Amygdala (tissue), 56 donors: Measurements from ENCODE around the gene OGFR.

Source experiments
- DNase-seq, 56 donors: peaks; one replicate each; lab custom pipeline; 2025; lab: John Stamatoyannopoulos, UW

Gene OGFR

GRCh38 chr20:62797671-62798532 is 6.7 kb upstream of the OGFR start:
- no peak for DNase-seq

- no peak for DNase-seq
Measured at GRCh38 chr20:62799036-62799435, 5.6 kb upstream of the OGFR start.

GRCh38 chr20:62799459-62799858 is 5.2 kb upstream of the OGFR start:
- DNase-seq = no peak

GRCh38 chr20:62799873-62800272 is 4.8 kb upstream of the OGFR start:
- DNase-seq = no peak

- DNase-seq = peak in 15 of 56 donors; percentile 20 to 66 (median 42)
Measured at GRCh38 chr20:62800314-62801259, 4.0 kb upstream of the OGFR start.

- no peak for DNase-seq
Measured at GRCh38 chr20:62801284-62802010, 3.2 kb upstream of the OGFR start.

GRCh38 chr20:62802026-62802712 is 2.5 kb upstream of the OGFR start:
- peak in 1 of 56 donors; percentile 22 for DNase-seq

- DNase-seq = peak in 10 of 56 donors; percentile 27 to 62 (median 56)
Measured at GRCh38 chr20:62804021-62804626, 511 bp upstream of the OGFR start.

GRCh38 chr20:62805155-62805710 is 598 bp downstream of the OGFR start:
- peak in 1 of 56 donors; percentile 20 for DNase-seq

GRCh38 chr20:62805711-62806382 is 1.2 kb downstream of the OGFR start:
- DNase-seq = peak in 3 of 56 donors; percentile 10 to 40 (median 14)

- DNase-seq = no peak
Measured at GRCh38 chr20:62806383-62807050, 1.9 kb downstream of the OGFR start.

GRCh38 chr20:62807444-62808210 is 3.0 kb downstream of the OGFR start:
- no peak for DNase-seq

- peak in 44 of 56 donors; percentile 9 to 82 (median 40) for DNase-seq
Measured at GRCh38 chr20:62808211-62808865, 3.7 kb downstream of the OGFR start.

GRCh38 chr20:62809530-62810428 is 5.1 kb downstream of the OGFR start:
- DNase-seq = no peak

GRCh38 chr20:62811320-62811719 is 6.7 kb downstream of the OGFR start:
- DNase-seq = no peak

GRCh38 chr20:62811720-62812119 is 7.1 kb downstream of the OGFR start:
- DNase-seq = no peak
